ENCODE measurements around the gene ZNF556.

ZNF556 gene

GRCh38 chr19:2867025-2867991, at the start of gene ZNF556:
Gene ZNF556, plus strand, starts transcription at chr19:2867335. Its CDS starts 87 bp downstream, at chr19:2867422.
- FAIRE-seq (no peak), DNase-seq (ENCODE audit: extremely low spot score, insufficient read length, low read depth) (no peak)

- peak; percentile 88 for FAIRE-seq
Observed at GRCh38 chr19:2819540-2820111, 47.5 kb upstream of the ZNF556 start, which contains the start of gene ZNF554. Gene ZNF554, plus strand, starts transcription at chr19:2819868. Its CDS starts 204 bp downstream, at chr19:2820072.

GRCh38 chr19:2820112-2820702, 46.9 kb upstream of the ZNF556 start:
- no peak for DNase-seq (ENCODE audit: extremely low spot score, insufficient read length, low read depth)
- no peak for FAIRE-seq

More at GRCh38 chr19:2819540-2820111, 47.5 kb upstream of the ZNF556 start, which contains the start of gene ZNF554:
- peak; percentile 90 for DNase-seq (ENCODE audit: extremely low spot score, insufficient read length, low read depth)

GRCh38 chr19:2822846-2823245, 44.3 kb upstream of the ZNF556 start:
- no peak for FAIRE-seq
- no peak for DNase-seq (ENCODE audit: extremely low spot score, insufficient read length, low read depth)

GRCh38 chr19:2823646-2824045, 43.5 kb upstream of the ZNF556 start:
- DNase-seq (ENCODE audit: extremely low spot score, insufficient read length, low read depth) (no peak), FAIRE-seq (no peak)

GRCh38 chr19:2824129-2824528, 43.0 kb upstream of the ZNF556 start:
- no peak for FAIRE-seq
- DNase-seq (ENCODE audit: extremely low spot score, insufficient read length, low read depth), result no peak

GRCh38 chr19:2827022-2827421, 40.1 kb upstream of the ZNF556 start:
- DNase-seq (ENCODE audit: extremely low spot score, insufficient read length, low read depth), result no peak
- FAIRE-seq, result no peak

GRCh38 chr19:2827840-2828489, 39.2 kb upstream of the ZNF556 start:
- DNase-seq (ENCODE audit: extremely low spot score, insufficient read length, low read depth), result no peak
- no peak for FAIRE-seq

GRCh38 chr19:2834294-2834871, 32.8 kb upstream of the ZNF556 start:
- FAIRE-seq (no peak), DNase-seq (ENCODE audit: extremely low spot score, insufficient read length, low read depth) (no peak)

GRCh38 chr19:2837430-2837829, 29.7 kb upstream of the ZNF556 start:
- no peak for FAIRE-seq

GRCh38 chr19:2840794-2841791, 26.0 kb upstream of the ZNF556 start, which contains the start of gene ZNF555:
Gene ZNF555, plus strand, starts transcription at chr19:2841475. Its CDS starts 98 bp downstream, at chr19:2841573.
- DNase-seq (ENCODE audit: extremely low spot score, insufficient read length, low read depth) (peak; percentile 93), FAIRE-seq (peak; percentile 99)

More at GRCh38 chr19:2837430-2837829, 29.7 kb upstream of the ZNF556 start:
- DNase-seq (ENCODE audit: extremely low spot score, insufficient read length, low read depth), result no peak

GRCh38 chr19:2841855-2842574, 25.1 kb upstream of the ZNF556 start:
- FAIRE-seq, result no peak
- DNase-seq (ENCODE audit: extremely low spot score, insufficient read length, low read depth), result no peak

GRCh38 chr19:2845107-2845506, 22.0 kb upstream of the ZNF556 start:
- FAIRE-seq, result no peak
- DNase-seq (ENCODE audit: extremely low spot score, insufficient read length, low read depth), result no peak

GRCh38 chr19:2846180-2846894, 20.8 kb upstream of the ZNF556 start:
- FAIRE-seq (no peak), DNase-seq (ENCODE audit: extremely low spot score, insufficient read length, low read depth) (no peak)

GRCh38 chr19:2847507-2847906, 19.6 kb upstream of the ZNF556 start:
- FAIRE-seq (no peak), DNase-seq (ENCODE audit: extremely low spot score, insufficient read length, low read depth) (no peak)

GRCh38 chr19:2848616-2849015, 18.5 kb upstream of the ZNF556 start:
- no peak for FAIRE-seq
- no peak for DNase-seq (ENCODE audit: extremely low spot score, insufficient read length, low read depth)

- FAIRE-seq (no peak), DNase-seq (ENCODE audit: extremely low spot score, insufficient read length, low read depth) (no peak)
Observed at GRCh38 chr19:2850256-2850925, 16.7 kb upstream of the ZNF556 start.
